Hepatocyte (in vitro differentiated cells): ENCODE data around the gene KRTAP29-1.

Experiments
- CTCF ChIP-seq: fragments of 200-600 bp; sonication (generic); IDR thresholded peaks from 2 replicates; pipeline ENCODE4 v1.5.1; 2016; ENCODE audit warnings: antibody characterized with exemption, mild to moderate bottlenecking; ENCODE audit not compliant: poor library complexity
- EZH2phosphoT487 ChIP-seq: fragments of 200-600 bp; sonication (generic); IDR thresholded peaks from one replicate; pipeline ENCODE4 v1.6.1; 2018; ENCODE audit warnings: antibody characterized with exemption, mild to moderate bottlenecking, low read depth, moderate library complexity; ENCODE audit not compliant: unreplicated experiment, severe bottlenecking

GRCh38 chr17:41331606-41332005 is 29.0 kb upstream of the KRTAP29-1 start:
- TF ChIP-seq CTCF (no peak), EZH2phosphoT487 (no peak)
